Measurements from ENCODE around the gene FRS3. TPM values are rescaled to one million over a fixed set of nuclear protein-coding genes. Genes with fewer than 3 reads are reported as not detected.

The FRS3 gene
- total RNA-seq, 1 donor from 2014 or later, result 3.1 TPM

DNA sequence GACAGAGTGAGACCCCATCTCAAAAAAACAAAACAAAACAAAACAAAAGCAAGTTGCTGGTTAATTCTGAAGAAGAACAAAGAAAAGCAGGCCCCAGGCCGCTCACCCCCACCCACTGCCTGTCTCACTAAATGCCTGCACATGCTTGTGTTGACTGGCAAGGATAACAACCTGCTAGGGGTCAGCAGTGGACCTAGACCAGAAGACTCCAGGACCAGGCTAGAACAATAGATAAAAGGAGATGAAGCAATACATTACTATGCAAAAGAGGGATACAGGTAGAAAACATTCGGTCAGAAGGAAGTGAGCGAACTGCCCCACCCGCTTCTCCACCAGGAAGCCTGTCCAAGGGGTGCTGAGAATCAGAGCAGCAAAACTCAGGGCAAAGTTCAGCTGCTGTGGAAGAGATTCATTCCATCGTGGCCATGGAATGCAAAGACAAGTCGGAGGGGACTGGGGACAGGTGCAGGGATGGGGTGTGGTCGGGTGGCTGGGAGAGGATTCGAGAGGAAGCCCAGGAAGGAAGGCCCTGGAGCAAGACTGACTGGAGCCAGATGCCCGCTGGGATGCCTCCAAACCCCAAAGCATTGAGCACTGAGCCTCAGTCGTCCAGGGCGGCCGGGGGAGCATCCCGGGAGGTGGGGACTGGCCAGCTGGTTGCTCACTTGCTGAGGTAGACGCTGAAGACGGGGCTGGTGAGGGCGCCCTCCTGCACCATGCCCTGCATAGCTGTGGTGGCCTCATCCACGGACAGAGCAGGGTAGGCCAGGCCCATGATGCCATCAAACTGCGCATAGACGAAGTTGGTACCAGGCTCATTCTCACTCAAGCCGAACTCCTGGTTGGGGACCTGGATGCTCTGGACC, 37.8 kb downstream of the FRS3 start:
- DNase-seq (ENCODE audit: low read depth) (no peak), FAIRE-seq (no peak)
- Mint-ChIP-seq H3K9me3 (ENCODE audit: unreplicated experiment) (peaks cover 4% of the 10 kb centered on the region), H3K4me3 (ENCODE audit: unreplicated experiment) (no peak overlapping the region), H3K27me3 (ENCODE audit: low read depth, unreplicated experiment) (peaks cover 18% of the 10 kb centered on the region), H3K4me1 (ENCODE audit: low read depth, unreplicated experiment) (peaks cover 7% of the 10 kb centered on the region), H3K36me3 (ENCODE audit: low read depth, unreplicated experiment) (no peaks in the 10 kb centered on the region), H3K27ac (ENCODE audit: unreplicated experiment) (no peak overlapping the region)
- TF ChIP-seq EZH2 (IDR thresholded peaks at IDR 0.05; ENCODE audit: insufficient read depth, low read length), result no peak
- TF ChIP-seq CTCF (IDR thresholded peaks at IDR 0.05; ENCODE audit: insufficient read depth, low read depth, low read length), result no peak
- no peak overlapping the region for H2AFZ ChIP-seq (ENCODE audit: low read depth, low read length)
- peaks cover 3% of the 10 kb centered on the region for H3K4me1 ChIP-seq (ENCODE audit: insufficient read depth, low read length)
- no peak overlapping the region for H3K9ac ChIP-seq (ENCODE audit: low read length)
- H3K27me3 ChIP-seq (ENCODE audit: insufficient read depth, low read length), result peaks cover 2% of the 10 kb centered on the region
- H3K36me3 ChIP-seq (ENCODE audit: insufficient read depth, low read length), result no peaks in the 10 kb centered on the region
- no peaks in the 10 kb centered on the region for H4K20me1 ChIP-seq (ENCODE audit: insufficient read depth, low read length)
- no peak overlapping the region for H3K4me3 ChIP-seq (ENCODE audit: insufficient read depth, low read depth, low read length)
- H3K27ac ChIP-seq (ENCODE audit: low read depth, low read length), result no peak overlapping the region
- H3K9me3 ChIP-seq (ENCODE audit: insufficient read depth, low read depth, low read length), result no peaks in the 10 kb centered on the region
- H3K4me2 ChIP-seq (ENCODE audit: low read length), result no peak overlapping the region
- no peaks in the 10 kb centered on the region for H3K79me2 ChIP-seq (ENCODE audit: insufficient read depth, low read length)

DNA sequence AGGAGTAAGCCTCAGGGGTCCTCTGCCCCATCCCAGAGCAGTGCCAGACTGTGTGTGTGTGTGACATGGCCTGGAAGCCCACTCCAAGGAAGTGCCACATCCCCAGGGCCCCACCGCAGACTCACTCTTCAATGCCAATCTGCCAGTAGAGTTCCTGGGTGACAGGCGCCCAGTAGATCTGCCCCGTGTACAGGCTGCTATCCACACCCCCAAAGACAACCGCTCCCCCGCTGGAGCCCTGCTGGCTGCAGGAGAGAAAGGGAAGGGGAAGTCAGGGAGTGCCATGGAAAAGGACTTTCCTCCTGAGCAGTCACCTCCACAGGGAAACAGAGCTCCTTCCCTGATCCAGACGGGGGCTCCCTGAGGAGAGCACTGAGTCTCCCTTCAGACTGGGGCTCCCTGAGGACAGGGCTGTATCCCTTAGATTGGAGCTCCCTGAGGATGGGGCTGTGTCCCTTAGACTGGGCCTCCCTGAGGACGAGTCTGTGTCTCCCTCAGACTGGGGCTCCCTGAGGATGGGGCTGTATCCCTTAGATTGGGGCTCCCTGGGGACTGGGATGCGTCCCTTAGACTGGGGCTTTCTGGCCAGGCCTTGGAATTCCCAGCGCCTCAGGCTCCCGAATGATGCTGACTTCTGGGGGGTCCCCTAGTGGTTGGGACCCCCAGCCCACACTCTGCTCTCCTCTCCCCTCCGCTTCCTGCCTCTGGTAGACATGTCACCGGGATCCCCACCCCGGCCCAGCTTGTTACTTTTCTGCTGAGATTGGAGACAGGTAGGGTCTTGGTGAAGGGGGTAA, 39.1 kb downstream of the FRS3 start:
- Mint-ChIP-seq H3K27ac (ENCODE audit: unreplicated experiment) (no peak overlapping the region), H3K4me1 (ENCODE audit: low read depth, unreplicated experiment) (peaks cover 7% of the 10 kb centered on the region), H3K9me3 (ENCODE audit: unreplicated experiment) (peaks cover 4% of the 10 kb centered on the region), H3K27me3 (ENCODE audit: low read depth, unreplicated experiment) (peaks cover 18% of the 10 kb centered on the region), H3K36me3 (ENCODE audit: low read depth, unreplicated experiment) (no peaks in the 10 kb centered on the region), H3K4me3 (ENCODE audit: unreplicated experiment) (no peak overlapping the region)
- DNase-seq (ENCODE audit: low read depth), result no peak
- H3K4me3 ChIP-seq (ENCODE audit: insufficient read depth, low read depth, low read length), result no peak overlapping the region
- no peaks in the 10 kb centered on the region for H3K9me3 ChIP-seq (ENCODE audit: insufficient read depth, low read depth, low read length)
- no peak overlapping the region for H3K27ac ChIP-seq (ENCODE audit: low read depth, low read length)
- H2AFZ ChIP-seq (ENCODE audit: low read depth, low read length), result no peak overlapping the region
- H3K4me1 ChIP-seq (ENCODE audit: insufficient read depth, low read length), result peaks cover 8% of the 10 kb centered on the region
- no peaks in the 10 kb centered on the region for H3K36me3 ChIP-seq (ENCODE audit: insufficient read depth, low read length)
- TF ChIP-seq CTCF (IDR thresholded peaks at IDR 0.05; ENCODE audit: insufficient read depth, low read depth, low read length) (no peak), EZH2 (IDR thresholded peaks at IDR 0.05; ENCODE audit: insufficient read depth, low read length) (no peak)
- H4K20me1 ChIP-seq (ENCODE audit: insufficient read depth, low read length), result no peaks in the 10 kb centered on the region
- FAIRE-seq, result no peak
- no peak overlapping the region for H3K9ac ChIP-seq (ENCODE audit: low read length)
- H3K27me3 ChIP-seq (ENCODE audit: insufficient read depth, low read length), result no peaks in the 10 kb centered on the region
- no peak overlapping the region for H3K4me2 ChIP-seq (ENCODE audit: low read length)
- no peaks in the 10 kb centered on the region for H3K79me2 ChIP-seq (ENCODE audit: insufficient read depth, low read length)
